Choroid plexus epithelial cell (primary cell): ENCODE results near the gene RIPOR3.
"Not testable (repeated sequence)": the region's sequence is repeated elsewhere in the genome, so short reads cannot be mapped to it uniquely, and the experiment has no call there.

Experiments
- DNase-seq: peaks from one replicate; pipeline ENCODE4 v3.0.0-alpha.2; 2010; ENCODE audit warnings: low read depth
- H3K4me3 ChIP-seq: 2 replicates; pipeline ENCODE4 v1.5.1; 2011; ENCODE audit warnings: low read depth, mild to moderate bottlenecking, control low read depth, low read length, moderate library complexity
- CTCF ChIP-seq: conservative IDR thresholded peaks from 2 replicates; pipeline ENCODE4 v1.5.1; 2011; ENCODE audit warnings: low read depth, mild to moderate bottlenecking, control low read depth, inconsistent platforms, low read length, moderate library complexity

RIPOR3 gene

GRCh38 chr20:50673466-50674137, 17.7 kb downstream of the RIPOR3 start:
- H3K4me3 ChIP-seq, result no peak overlapping the region
- no peak for DNase-seq
- TF ChIP-seq CTCF, result no peak

GRCh38 chr20:50673146-50673465, 18.2 kb downstream of the RIPOR3 start:
- TF ChIP-seq CTCF, result no peak
- no peak overlapping the region for H3K4me3 ChIP-seq
- DNase-seq, result no peak

GRCh38 chr20:50672400-50673145, 18.8 kb downstream of the RIPOR3 start:
- H3K4me3 ChIP-seq, result no peak overlapping the region
- TF ChIP-seq CTCF, result no peak

GRCh38 chr20:50671626-50672025, 19.7 kb downstream of the RIPOR3 start:
- no peak for DNase-seq
- TF ChIP-seq CTCF, result no peak

More at GRCh38 chr20:50672400-50673145, 18.8 kb downstream of the RIPOR3 start:
- no peak for DNase-seq

GRCh38 chr20:50671010-50671409, 20.3 kb downstream of the RIPOR3 start:
- H3K4me3 ChIP-seq, DNase-seq: not testable (repeated sequence)

More at GRCh38 chr20:50671626-50672025, 19.7 kb downstream of the RIPOR3 start:
- no peak overlapping the region for H3K4me3 ChIP-seq

- H3K4me3 ChIP-seq, result no peak overlapping the region
- no peak for TF ChIP-seq CTCF
- DNase-seq, result no peak
Measured at GRCh38 chr20:50670126-50670862, 21.0 kb downstream of the RIPOR3 start.

- TF ChIP-seq CTCF, result no peak
- DNase-seq, result no peak
- no peak overlapping the region for H3K4me3 ChIP-seq
Measured at GRCh38 chr20:50668798-50669197, 22.5 kb downstream of the RIPOR3 start.
